Loucy (cell line): ENCODE results near the gene KPNA5.

Experiments
- H2AFZ ChIP-seq: fragments of 200-600 bp; sonication (generic); 2 replicates; pipeline ENCODE4 v1.6.0; 2016; ENCODE audit warnings: antibody characterized with exemption, mild to moderate bottlenecking, low read length, moderate library complexity
- H3F3A ChIP-seq: fragments of 200-600 bp; 2 replicates; pipeline ENCODE4 v1.6.0; 2016; ENCODE audit warnings: antibody characterized with exemption, low read depth, mild to moderate bottlenecking
- H3K27me3 ChIP-seq: fragments of 200-600 bp; sonication (generic); 2 replicates; pipeline ENCODE4 v1.6.1; 2014; ENCODE audit warnings: low read length, mild to moderate bottlenecking; ENCODE audit not compliant: insufficient read depth, poor library complexity, severe bottlenecking
- H3K36me3 ChIP-seq: fragments of 200-600 bp; sonication (generic); 2 replicates; pipeline ENCODE4 v1.6.1; 2016; ENCODE audit warnings: low read length; ENCODE audit not compliant: insufficient read depth
- H3K4me1 ChIP-seq: fragments of 200-600 bp; sonication (generic); 2 replicates; pipeline ENCODE4 v1.5.1; 2014; ENCODE audit warnings: low read length, mild to moderate bottlenecking; ENCODE audit not compliant: insufficient read depth, poor library complexity, severe bottlenecking
- H3K4me2 ChIP-seq: fragments of 200-600 bp; sonication (generic); 2 replicates; pipeline ENCODE4 v1.6.0; 2014; ENCODE audit warnings: antibody characterized with exemption, low read length, low read depth, mild to moderate bottlenecking; ENCODE audit not compliant: poor library complexity, severe bottlenecking
- H3K4me3 ChIP-seq: fragments of 200-600 bp; sonication (generic); 2 replicates; pipeline ENCODE4 v1.5.1; 2014; ENCODE audit warnings: low read length, mild to moderate bottlenecking, mixed read lengths; ENCODE audit not compliant: poor library complexity, severe bottlenecking
- H3K79me2 ChIP-seq: fragments of 200-600 bp; sonication (generic); 2 replicates; pipeline ENCODE4 v1.6.1; 2014; ENCODE audit warnings: low read length; ENCODE audit not compliant: insufficient read depth
- H3K9ac ChIP-seq: fragments of 200-600 bp; sonication (generic); 2 replicates; pipeline ENCODE4 v1.6.0; 2014; ENCODE audit warnings: mild to moderate bottlenecking, low read depth, low read length, moderate library complexity; ENCODE audit not compliant: poor library complexity, severe bottlenecking
- H3K9me2 ChIP-seq: fragments of 200-600 bp; sonication (generic); replicated peaks from 2 replicates; pipeline ENCODE4 v1.6.1; 2016; ENCODE audit warnings: low read depth, low read length, mixed read lengths
- H3K9me3 ChIP-seq: fragments of 200-600 bp; sonication (generic); 2 replicates; pipeline ENCODE4 v1.6.1; 2014; ENCODE audit warnings: mild to moderate bottlenecking, antibody characterized with exemption, low read length, low read depth; ENCODE audit not compliant: insufficient read depth
- H4K20me1 ChIP-seq: fragments of 200-600 bp; sonication (generic); 2 replicates; pipeline ENCODE4 v1.6.0; 2014; ENCODE audit warnings: antibody characterized with exemption, low read length, mild to moderate bottlenecking; ENCODE audit not compliant: insufficient read depth, poor library complexity, severe bottlenecking
- EZH2phosphoT487 ChIP-seq: fragments of 200-600 bp; IDR thresholded peaks from 2 replicates; pipeline ENCODE4 v1.6.1; 2018; ENCODE audit warnings: antibody characterized with exemption, mild to moderate bottlenecking, moderate library complexity, borderline replicate concordance
- TF ChIP-seq, protein P1 (sequence below): fragments of 200-600 bp; sonication (generic); conservative IDR thresholded peaks from 2 replicates; pipeline ENCODE4 v1.5.1; 2014; ENCODE audit warnings: mild to moderate bottlenecking, antibody characterized with exemption, low read length

KPNA5 gene

DNA sequence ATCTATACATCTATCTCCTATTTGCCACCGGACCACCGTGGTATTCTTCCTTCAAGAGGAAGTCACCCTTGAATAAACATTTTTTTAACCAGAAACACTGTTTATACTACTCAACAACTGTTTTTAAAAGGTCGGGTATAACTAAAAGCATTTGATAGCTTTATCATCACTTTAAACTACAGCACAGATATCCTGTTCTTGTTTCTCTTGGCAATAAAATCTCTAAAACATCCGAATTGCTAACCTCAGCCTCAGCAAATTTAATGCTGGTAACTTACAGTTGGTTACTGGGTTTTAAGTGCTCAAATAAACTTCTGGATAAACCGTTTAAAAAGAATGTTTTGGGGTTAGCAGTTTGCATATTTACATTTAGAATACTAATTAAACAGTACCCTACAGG is 32.9 kb upstream of the KPNA5 start:
- Histone ChIP-seq H3K9me3 (no peaks in the 10 kb centered on the region), H3K9me2 (no peaks in the 10 kb centered on the region), H3K79me2 (0 out of 2 replicates have a peak, but pooled peaks cover 3% of the 10 kb centered on the region), H4K20me1 (no peaks in the 10 kb centered on the region), H2AFZ (no peak overlapping the region), H3K4me1 (peaks cover 44% of the 10 kb centered on the region), H3K27me3 (no peaks in the 10 kb centered on the region), H3K9ac (peak overlapping the region; percentile 39), H3K4me3 (peak overlapping the region; percentile 19), H3K36me3 (peaks cover 30% of the 10 kb centered on the region; the same call in 1 of the 2 replicates), H3F3A (0 out of 2 replicates have a peak, but pooled peaks cover 2% of the 10 kb centered on the region), H3K4me2 (peak overlapping the region; percentile 53)
- TF ChIP-seq, protein P1, sequence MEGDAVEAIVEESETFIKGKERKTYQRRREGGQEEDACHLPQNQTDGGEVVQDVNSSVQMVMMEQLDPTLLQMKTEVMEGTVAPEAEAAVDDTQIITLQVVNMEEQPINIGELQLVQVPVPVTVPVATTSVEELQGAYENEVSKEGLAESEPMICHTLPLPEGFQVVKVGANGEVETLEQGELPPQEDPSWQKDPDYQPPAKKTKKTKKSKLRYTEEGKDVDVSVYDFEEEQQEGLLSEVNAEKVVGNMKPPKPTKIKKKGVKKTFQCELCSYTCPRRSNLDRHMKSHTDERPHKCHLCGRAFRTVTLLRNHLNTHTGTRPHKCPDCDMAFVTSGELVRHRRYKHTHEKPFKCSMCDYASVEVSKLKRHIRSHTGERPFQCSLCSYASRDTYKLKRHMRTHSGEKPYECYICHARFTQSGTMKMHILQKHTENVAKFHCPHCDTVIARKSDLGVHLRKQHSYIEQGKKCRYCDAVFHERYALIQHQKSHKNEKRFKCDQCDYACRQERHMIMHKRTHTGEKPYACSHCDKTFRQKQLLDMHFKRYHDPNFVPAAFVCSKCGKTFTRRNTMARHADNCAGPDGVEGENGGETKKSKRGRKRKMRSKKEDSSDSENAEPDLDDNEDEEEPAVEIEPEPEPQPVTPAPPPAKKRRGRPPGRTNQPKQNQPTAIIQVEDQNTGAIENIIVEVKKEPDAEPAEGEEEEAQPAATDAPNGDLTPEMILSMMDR = no peak
- peak; percentile 90 for TF ChIP-seq EZH2phosphoT487

DNA sequence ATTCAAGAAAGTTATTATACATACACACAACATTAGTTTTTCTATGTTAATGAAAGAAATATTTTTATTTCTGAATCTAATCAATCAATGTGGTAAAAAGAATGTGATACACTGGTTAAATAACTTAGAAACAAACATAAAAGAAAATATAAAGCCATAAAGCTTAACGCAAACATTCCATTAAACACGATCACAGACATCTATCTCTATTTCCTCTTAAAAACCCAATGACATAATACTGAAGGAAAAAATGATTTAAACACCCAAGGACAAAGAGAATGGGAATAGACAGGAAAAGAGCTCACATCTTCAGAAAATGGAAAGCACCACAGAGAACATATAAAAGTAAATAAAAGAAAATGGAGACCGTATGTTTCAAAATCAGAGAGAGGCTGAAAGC is 31.9 kb upstream of the KPNA5 start:
- Histone ChIP-seq H3K9me3 (no peaks in the 10 kb centered on the region), H3F3A (0 out of 2 replicates have a peak, but pooled peaks cover 2% of the 10 kb centered on the region), H2AFZ (no peak overlapping the region), H3K9ac (peak overlapping the region; percentile 39), H3K4me3 (no peak overlapping the region), H3K79me2 (0 out of 2 replicates have a peak, but pooled peaks cover 3% of the 10 kb centered on the region), H3K4me1 (peaks cover 49% of the 10 kb centered on the region), H3K36me3 (peaks cover 30% of the 10 kb centered on the region; the same call in 1 of the 2 replicates), H4K20me1 (no peaks in the 10 kb centered on the region), H3K4me2 (peak overlapping the region; percentile 53), H3K27me3 (no peaks in the 10 kb centered on the region), H3K9me2 (no peaks in the 10 kb centered on the region)
- TF ChIP-seq EZH2phosphoT487 = no peak
- TF ChIP-seq, protein P1 = no peak

DNA sequence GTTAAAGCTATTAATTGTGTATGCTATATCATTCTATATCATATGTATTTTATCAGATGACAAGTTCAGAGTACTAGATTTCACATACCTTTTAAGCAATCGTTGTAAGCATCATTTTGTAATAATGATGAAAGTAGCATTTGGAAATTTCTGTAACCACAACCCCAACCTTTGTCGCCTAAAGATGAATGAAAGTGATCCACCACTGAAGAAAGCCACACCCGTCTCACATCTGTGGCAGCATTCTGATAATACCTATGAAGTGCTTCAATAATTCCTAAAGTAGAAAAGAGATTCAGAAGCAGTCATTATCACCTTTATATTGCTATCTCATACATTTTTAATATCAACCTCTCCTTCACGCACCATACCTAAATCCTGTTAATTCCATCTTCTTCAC is 29.1 kb upstream of the KPNA5 start:
- no peaks in the 10 kb centered on the region for H4K20me1 ChIP-seq
- H3K27me3 ChIP-seq = no peaks in the 10 kb centered on the region
- H3K36me3 ChIP-seq = peaks cover 31% of the 10 kb centered on the region; the same call in 1 of the 2 replicates
- no peak overlapping the region for H3K4me3 ChIP-seq
- H3F3A ChIP-seq = 0 out of 2 replicates have a peak, but pooled peaks cover 2% of the 10 kb centered on the region
- TF ChIP-seq EZH2phosphoT487 = no peak
- TF ChIP-seq, protein P1 = no peak
- H2AFZ ChIP-seq = no peak overlapping the region
- 0 out of 2 replicates have a peak, but pooled peaks cover 3% of the 10 kb centered on the region for H3K79me2 ChIP-seq
- H3K9me2 ChIP-seq = no peaks in the 10 kb centered on the region
- H3K4me2 ChIP-seq = no peak overlapping the region
- no peaks in the 10 kb centered on the region for H3K9me3 ChIP-seq
- H3K9ac ChIP-seq = no peak overlapping the region
- H3K4me1 ChIP-seq = peaks cover 48% of the 10 kb centered on the region
